H1 (cell line): Measurements from ENCODE around the gene TFB2M. TPM values are rescaled to one million over a fixed set of nuclear protein-coding genes. Genes with fewer than 3 reads are reported as not detected.

Experiments used
- BACH1 ChIP-seq: IDR thresholded peaks from 2 replicates; pipeline ENCODE4 v1.6.1; 2012; ENCODE audit warnings: low read length, improper control_type of control experiment
- CBX5 ChIP-seq: fragments of 300-800, 300-1000 bp; sonication (generic); IDR thresholded peaks from 2 replicates; pipeline ENCODE4 v1.7.1; 2016; ENCODE audit warnings: antibody characterized with exemption, low read length, low read depth
- EZH2 ChIP-seq: fragments of 200-600 bp; sonication (generic); IDR thresholded peaks from 2 replicates; pipeline ENCODE4 v1.7.1; 2012; ENCODE audit warnings: low read depth, mild to moderate bottlenecking, moderate library complexity, low read length, inconsistent platforms; ENCODE audit not compliant: severe bottlenecking
- NANOG ChIP-seq: IDR thresholded peaks from 2 replicates; pipeline ENCODE4 v1.6.1; 2011; ENCODE audit warnings: low read length, low read depth, mild to moderate bottlenecking, inconsistent platforms; ENCODE audit not compliant: insufficient read depth, poor library complexity, severe bottlenecking
- polyA plus RNA-seq, 7 experiments: library from polyadenylated mRNA; depleted of rRNA in 3 of 7; stranded (reverse) in 5 of 7; unstranded in 2 of 7; fragments of >200 nt in 5 of 7; fragments of 200-250 nt in 2 of 7; gene quantifications; 1 replicate in 5 of 7; 2 replicates in 1 of 7; 4 replicates in 1 of 7; pipeline versions ENCODE4 v1.2.1 to v1.2.3, GENCODE V29; 2011 to 2013; ENCODE audit warnings: missing spikeins in 2 of 7, mixed read lengths in 2 of 7
- total RNA-seq: library from RNA; stranded (reverse); fragmentation: NEBNext Ultra II Directional; extraction: Animal tissue kit (Norgen Biotek cat#: 25700); gene quantifications from 2 replicates; pipeline ENCODE4 v1.2.1, GENCODE V29; 2021

The TFB2M gene
- total and polyA plus RNA-seq, 2 of the 8 experiments (the other 6 are each of a cell fraction or from before 2014, with no cell fraction given), result 10.4 to 22.0 TPM

- no peak for TF ChIP-seq EZH2
- TF ChIP-seq BACH1, result no peak
- no peak for TF ChIP-seq NANOG
- no peak for TF ChIP-seq CBX5
Measured at GRCh38 chr1:246554201-246554600, 11.9 kb downstream of the TFB2M start (continued).
